ENCODE results near the gene DAAM2. TPM values are rescaled to one million over a fixed set of nuclear protein-coding genes. Genes with fewer than 3 reads are reported as not detected.

The DAAM2 gene
- polyA plus RNA-seq, 1 donor (not counting 4 experiments of a cell fraction or from before 2014, with no cell fraction given), result not detected

DNA sequence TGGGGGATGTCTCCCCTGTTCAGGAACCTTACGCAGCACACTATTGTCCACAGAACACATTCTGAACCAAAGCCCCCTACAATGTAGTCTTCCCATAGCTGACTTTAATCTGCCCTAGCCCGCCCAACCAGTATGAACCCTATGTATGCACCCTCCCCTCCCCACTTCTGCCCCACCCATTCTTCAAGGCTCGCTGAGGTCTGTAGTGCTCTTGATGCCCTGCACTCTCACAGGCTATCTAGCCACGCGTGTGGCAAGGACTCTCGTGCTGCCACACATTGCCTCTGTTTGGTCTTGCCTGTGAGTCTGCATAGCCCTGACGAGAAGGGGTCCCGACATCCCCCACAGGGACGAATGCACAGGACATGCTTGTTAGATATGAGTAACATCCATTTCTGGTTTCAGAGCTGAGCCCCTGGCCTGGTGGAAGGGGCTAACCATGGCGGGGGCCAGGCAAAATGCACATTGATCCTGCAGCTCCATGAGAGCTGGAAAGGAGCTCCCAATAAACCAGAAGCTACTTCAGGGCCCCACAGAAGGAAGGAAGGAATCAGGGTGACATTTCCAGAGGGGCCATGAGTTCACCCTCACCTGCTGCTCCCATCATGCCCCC is 119.4 kb downstream of the DAAM2 start:
- no peak overlapping the region for H3K9ac ChIP-seq (ENCODE audit: control insufficient read depth, extremely low read depth, insufficient read depth, low read length)
- no peaks in the 10 kb centered on the region for H3K9me3 ChIP-seq (ENCODE audit: control insufficient read depth, low read depth, low read length)
- H3K4me2 ChIP-seq (ENCODE audit: control insufficient read depth, extremely low read depth, insufficient read depth, low read depth, low read length), result no peak overlapping the region
- H3K36me3 ChIP-seq (ENCODE audit: control insufficient read depth in 2 of 2, extremely low read depth in 1 of 2, insufficient read depth in 2 of 2, low read length in 2 of 2), result peaks cover 0 to 2% of the 10 kb centered on the region in 2 experiments
- TF ChIP-seq EZH2 (IDR thresholded peaks at IDR 0.05; ENCODE audit: low read length), result no peak
- TF ChIP-seq, protein P1, sequence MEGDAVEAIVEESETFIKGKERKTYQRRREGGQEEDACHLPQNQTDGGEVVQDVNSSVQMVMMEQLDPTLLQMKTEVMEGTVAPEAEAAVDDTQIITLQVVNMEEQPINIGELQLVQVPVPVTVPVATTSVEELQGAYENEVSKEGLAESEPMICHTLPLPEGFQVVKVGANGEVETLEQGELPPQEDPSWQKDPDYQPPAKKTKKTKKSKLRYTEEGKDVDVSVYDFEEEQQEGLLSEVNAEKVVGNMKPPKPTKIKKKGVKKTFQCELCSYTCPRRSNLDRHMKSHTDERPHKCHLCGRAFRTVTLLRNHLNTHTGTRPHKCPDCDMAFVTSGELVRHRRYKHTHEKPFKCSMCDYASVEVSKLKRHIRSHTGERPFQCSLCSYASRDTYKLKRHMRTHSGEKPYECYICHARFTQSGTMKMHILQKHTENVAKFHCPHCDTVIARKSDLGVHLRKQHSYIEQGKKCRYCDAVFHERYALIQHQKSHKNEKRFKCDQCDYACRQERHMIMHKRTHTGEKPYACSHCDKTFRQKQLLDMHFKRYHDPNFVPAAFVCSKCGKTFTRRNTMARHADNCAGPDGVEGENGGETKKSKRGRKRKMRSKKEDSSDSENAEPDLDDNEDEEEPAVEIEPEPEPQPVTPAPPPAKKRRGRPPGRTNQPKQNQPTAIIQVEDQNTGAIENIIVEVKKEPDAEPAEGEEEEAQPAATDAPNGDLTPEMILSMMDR (optimal IDR thresholded peaks at IDR 0.05 in 1 of 3, IDR thresholded peaks at IDR 0.05 in 1 of 3, conservative IDR thresholded peaks at IDR 0.05 in 1 of 3; ENCODE audit: extremely low read depth in 1 of 3, insufficient read depth in 2 of 3, low read length in 3 of 3), result no peak
- DNase-seq (ENCODE audit: low read depth, low spot score), result no peak
- H3K9me1 ChIP-seq (ENCODE audit: control insufficient read depth, extremely low read depth, insufficient read depth, low read length), result no peaks in the 10 kb centered on the region
- no peak for FAIRE-seq
- H3K4me3 ChIP-seq (ENCODE audit: control insufficient read depth in 2 of 3, extremely low read depth in 1 of 3, insufficient read depth in 2 of 3, low read depth in 1 of 3, low read length in 3 of 3), result no peak overlapping the region
- no peak overlapping the region for H2AFZ ChIP-seq (ENCODE audit: control insufficient read depth, low read length)
- dilution Hi-C loops (cut with MboI; ENCODE audit: extremely low pct_ligation_motif_present, low sequenced_read_pairs), result no loop called here
- no peaks in the 10 kb centered on the region for H3K27me3 ChIP-seq (ENCODE audit: control insufficient read depth, extremely low read depth, insufficient read depth, low read length)
- no peaks in the 10 kb centered on the region for H3K4me1 ChIP-seq (ENCODE audit: control insufficient read depth, extremely low read depth, insufficient read depth, low read length)
- H3K27ac ChIP-seq (ENCODE audit: control insufficient read depth, insufficient read depth, low read length), result no peak overlapping the region
- H3K79me2 ChIP-seq (ENCODE audit: control insufficient read depth, insufficient read depth, low read length), result no peaks in the 10 kb centered on the region
- no peaks in the 10 kb centered on the region for H4K20me1 ChIP-seq (ENCODE audit: control insufficient read depth, extremely low read depth, insufficient read depth, low read length)

DNA sequence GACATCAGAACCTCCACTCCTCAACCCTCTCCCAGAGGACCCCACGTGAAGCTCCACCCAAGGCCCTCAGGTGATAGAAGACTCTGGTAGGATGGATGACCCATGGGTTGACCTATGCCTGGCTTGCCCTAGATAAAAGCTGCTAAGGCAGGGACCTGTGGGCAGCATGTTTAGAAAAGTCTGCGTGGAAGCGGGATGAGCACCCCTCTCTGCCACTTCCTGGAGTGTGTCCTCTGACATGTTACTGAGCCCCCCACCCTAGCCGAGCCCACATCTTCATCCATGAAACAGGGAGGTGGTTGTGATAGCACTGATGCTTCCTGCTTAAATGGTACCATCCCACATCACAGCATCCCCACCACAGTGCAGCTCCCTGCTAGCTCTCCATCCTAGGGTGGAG is 120.3 kb downstream of the DAAM2 start:
- Histone ChIP-seq H3K9me1 (ENCODE audit: control insufficient read depth, extremely low read depth, insufficient read depth, low read length) (no peaks in the 10 kb centered on the region), H3K4me3 (ENCODE audit: control insufficient read depth in 2 of 3, extremely low read depth in 1 of 3, insufficient read depth in 2 of 3, low read depth in 1 of 3, low read length in 3 of 3) (no peak overlapping the region), H3K79me2 (ENCODE audit: control insufficient read depth, insufficient read depth, low read length) (no peaks in the 10 kb centered on the region), H3K27ac (ENCODE audit: control insufficient read depth, insufficient read depth, low read length) (no peak overlapping the region), H3K9ac (ENCODE audit: control insufficient read depth, extremely low read depth, insufficient read depth, low read length) (no peak overlapping the region), H3K27me3 (ENCODE audit: control insufficient read depth, extremely low read depth, insufficient read depth, low read length) (no peaks in the 10 kb centered on the region), H3K36me3 (ENCODE audit: control insufficient read depth in 2 of 2, extremely low read depth in 1 of 2, insufficient read depth in 2 of 2, low read length in 2 of 2) (peaks cover 0 to 2% of the 10 kb centered on the region in 2 experiments), H4K20me1 (ENCODE audit: control insufficient read depth, extremely low read depth, insufficient read depth, low read length) (no peaks in the 10 kb centered on the region), H2AFZ (ENCODE audit: control insufficient read depth, low read length) (no peak overlapping the region), H3K4me1 (ENCODE audit: control insufficient read depth, extremely low read depth, insufficient read depth, low read length) (no peaks in the 10 kb centered on the region), H3K4me2 (ENCODE audit: control insufficient read depth, extremely low read depth, insufficient read depth, low read depth, low read length) (no peak overlapping the region), H3K9me3 (ENCODE audit: control insufficient read depth, low read depth, low read length) (no peaks in the 10 kb centered on the region)
- DNase-seq (ENCODE audit: low read depth, low spot score) (no peak), FAIRE-seq (no peak)
- dilution Hi-C loops (cut with MboI; ENCODE audit: extremely low pct_ligation_motif_present, low sequenced_read_pairs), result no loop called here
- no peak for TF ChIP-seq EZH2 (IDR thresholded peaks at IDR 0.05; ENCODE audit: low read length)
- TF ChIP-seq, protein P1 (optimal IDR thresholded peaks at IDR 0.05 in 1 of 3, IDR thresholded peaks at IDR 0.05 in 1 of 3, conservative IDR thresholded peaks at IDR 0.05 in 1 of 3; ENCODE audit: extremely low read depth in 1 of 3, insufficient read depth in 2 of 3, low read length in 3 of 3), result no peak
